ENCODE results near the gene CAMK4.

CAMK4 gene

DNA sequence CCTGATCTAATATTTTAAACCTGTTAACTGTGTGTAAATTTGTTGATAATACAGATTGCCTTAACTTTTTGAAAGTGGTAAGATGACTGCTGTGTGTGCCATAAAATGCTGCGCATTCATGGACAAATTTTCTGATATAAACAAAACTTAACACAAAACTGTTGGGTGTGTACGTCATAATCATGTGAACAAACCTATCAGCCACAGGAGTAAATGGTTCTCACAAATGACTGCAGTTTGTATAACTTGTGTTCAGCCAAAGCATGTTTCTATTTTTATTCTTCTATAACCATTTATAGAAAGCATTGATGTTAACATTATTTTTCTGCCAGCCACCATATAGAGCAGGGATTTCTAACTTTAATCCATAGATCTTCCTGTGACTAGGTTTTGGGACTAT lies 21.5 kb downstream of the CAMK4 start:
- TF ChIP-seq, protein P1, sequence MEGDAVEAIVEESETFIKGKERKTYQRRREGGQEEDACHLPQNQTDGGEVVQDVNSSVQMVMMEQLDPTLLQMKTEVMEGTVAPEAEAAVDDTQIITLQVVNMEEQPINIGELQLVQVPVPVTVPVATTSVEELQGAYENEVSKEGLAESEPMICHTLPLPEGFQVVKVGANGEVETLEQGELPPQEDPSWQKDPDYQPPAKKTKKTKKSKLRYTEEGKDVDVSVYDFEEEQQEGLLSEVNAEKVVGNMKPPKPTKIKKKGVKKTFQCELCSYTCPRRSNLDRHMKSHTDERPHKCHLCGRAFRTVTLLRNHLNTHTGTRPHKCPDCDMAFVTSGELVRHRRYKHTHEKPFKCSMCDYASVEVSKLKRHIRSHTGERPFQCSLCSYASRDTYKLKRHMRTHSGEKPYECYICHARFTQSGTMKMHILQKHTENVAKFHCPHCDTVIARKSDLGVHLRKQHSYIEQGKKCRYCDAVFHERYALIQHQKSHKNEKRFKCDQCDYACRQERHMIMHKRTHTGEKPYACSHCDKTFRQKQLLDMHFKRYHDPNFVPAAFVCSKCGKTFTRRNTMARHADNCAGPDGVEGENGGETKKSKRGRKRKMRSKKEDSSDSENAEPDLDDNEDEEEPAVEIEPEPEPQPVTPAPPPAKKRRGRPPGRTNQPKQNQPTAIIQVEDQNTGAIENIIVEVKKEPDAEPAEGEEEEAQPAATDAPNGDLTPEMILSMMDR (IDR thresholded peaks at IDR 0.05; ENCODE audit: low read depth, low read length) = no peak
- no peak for DNase-seq (ENCODE audit: extremely low read depth, low read depth)

DNA sequence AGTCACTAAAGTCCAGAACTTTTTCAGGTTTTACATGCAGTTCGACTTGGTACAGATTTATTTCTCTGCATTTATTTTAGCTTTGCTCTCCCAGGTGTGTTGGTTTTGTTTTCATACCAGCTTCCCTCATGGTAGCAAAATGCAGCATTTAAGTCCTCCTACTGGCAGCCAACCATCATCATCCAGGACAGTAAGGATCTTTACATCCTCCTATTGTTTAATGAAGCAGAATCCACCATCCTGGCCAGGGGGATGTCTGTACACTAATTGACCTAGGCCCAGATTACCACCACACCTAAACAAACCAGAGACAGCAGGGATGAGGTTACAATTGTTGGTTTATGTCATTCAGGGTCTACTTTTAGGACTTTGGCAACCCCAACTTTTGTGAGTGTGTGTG lies 22.3 kb downstream of the CAMK4 start:
- TF ChIP-seq, protein P1 (IDR thresholded peaks at IDR 0.05; ENCODE audit: low read depth, low read length) = no peak
- no peak for DNase-seq (ENCODE audit: extremely low read depth, low read depth)

DNA sequence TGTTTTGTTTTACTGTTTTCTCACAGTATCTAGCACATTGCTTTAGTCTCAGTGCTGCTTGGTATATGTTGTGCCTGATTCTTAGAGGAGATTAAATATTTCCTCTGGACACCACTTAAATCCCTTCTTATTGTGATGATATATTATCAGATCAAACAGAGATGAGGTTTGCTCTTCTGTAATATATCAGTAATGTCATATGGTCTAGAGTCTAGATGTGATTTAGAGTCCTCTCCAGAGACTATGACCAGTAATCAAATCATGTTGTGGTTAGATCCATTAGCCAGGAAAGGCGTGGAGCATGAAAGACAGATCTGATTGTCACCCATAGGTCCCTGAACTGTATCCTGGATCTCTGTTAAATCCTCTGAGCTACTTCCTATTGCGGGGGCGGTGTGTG lies 24.4 kb downstream of the CAMK4 start:
- DNase-seq (ENCODE audit: extremely low read depth, low read depth) = no peak
- TF ChIP-seq, protein P1 (IDR thresholded peaks at IDR 0.05; ENCODE audit: low read depth, low read length) = no peak

DNA sequence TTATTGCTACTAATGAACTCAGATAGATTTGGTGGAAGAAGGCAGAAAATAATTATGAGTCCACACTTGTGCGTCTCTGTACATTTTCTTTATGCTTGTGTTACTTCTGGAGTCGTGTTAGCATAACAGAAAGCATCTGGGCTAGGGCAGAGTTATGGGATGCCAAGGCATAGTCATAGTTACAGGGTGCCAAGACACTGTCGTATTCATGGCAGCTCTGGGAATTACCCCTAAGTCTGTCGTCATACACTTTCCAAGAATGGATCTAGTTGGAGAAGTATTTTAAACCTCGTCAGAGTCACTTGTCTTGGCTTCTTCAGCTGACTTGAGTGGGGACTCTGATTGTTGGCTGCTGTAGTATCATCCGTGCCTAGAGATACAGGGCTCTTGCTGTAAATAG lies 27.7 kb downstream of the CAMK4 start:
- no peak for DNase-seq (ENCODE audit: extremely low read depth, low read depth)
- TF ChIP-seq, protein P1 (IDR thresholded peaks at IDR 0.05; ENCODE audit: low read depth, low read length) = no peak

DNA sequence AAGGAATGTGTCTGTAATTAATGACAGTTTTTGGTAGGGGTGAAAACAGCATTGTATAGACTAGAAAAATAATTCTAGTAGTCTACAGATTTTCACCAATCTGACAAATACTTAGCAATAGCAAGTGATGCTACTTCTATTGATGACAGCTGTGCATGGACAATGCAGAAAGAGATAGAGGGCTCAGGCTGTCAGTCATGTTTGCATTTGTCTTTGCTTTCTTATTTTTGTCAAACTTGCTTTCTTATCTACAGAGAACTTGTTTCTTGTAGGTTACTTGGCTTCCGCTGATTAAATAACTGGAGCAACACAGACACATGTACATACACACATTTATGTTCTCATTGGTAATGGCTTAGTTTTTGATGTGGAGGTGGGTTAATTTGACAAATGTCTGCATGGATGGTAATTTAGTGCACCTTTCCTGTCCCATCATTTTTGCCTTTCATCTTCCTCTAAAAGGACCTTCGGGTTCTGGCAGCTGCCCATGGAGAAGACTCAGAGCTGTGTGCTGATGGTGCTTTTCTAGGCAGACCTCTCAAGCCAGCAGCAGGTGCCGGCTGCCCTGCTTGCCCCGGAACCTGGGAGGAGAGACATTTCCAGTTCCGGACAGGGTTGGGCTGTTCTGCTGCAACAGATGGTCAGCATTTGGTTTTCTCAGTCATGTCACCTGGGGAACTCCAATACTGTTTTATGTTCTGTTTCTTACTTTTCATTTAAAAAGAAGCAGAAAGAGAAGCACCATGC lies 28.8 kb downstream of the CAMK4 start:
- TF ChIP-seq, protein P1 (IDR thresholded peaks at IDR 0.05; ENCODE audit: low read depth, low read length) = no peak
- DNase-seq (ENCODE audit: extremely low read depth, low read depth) = no peak

DNA sequence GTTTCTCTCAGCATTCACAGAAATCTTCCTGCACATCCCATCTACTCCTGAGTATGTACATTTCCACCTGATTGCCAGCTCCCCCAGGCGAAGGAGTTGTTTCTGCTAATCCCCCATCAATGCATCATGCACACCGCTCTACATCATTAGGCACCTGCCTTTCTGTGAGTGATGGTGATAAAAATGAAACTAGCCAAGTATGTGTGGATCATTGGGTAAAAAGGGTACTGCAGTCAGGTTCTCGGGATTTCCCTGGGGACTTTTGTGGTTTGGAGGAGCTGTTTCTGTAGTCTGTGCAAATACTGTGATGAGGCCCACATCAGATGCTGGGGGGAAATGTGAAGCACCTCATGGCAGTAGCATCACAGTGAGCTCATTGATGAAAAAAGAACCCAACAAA lies 30.4 kb downstream of the CAMK4 start:
- DNase-seq (ENCODE audit: extremely low read depth, low read depth) = no peak
- TF ChIP-seq, protein P1 (IDR thresholded peaks at IDR 0.05; ENCODE audit: low read depth, low read length) = no peak

DNA sequence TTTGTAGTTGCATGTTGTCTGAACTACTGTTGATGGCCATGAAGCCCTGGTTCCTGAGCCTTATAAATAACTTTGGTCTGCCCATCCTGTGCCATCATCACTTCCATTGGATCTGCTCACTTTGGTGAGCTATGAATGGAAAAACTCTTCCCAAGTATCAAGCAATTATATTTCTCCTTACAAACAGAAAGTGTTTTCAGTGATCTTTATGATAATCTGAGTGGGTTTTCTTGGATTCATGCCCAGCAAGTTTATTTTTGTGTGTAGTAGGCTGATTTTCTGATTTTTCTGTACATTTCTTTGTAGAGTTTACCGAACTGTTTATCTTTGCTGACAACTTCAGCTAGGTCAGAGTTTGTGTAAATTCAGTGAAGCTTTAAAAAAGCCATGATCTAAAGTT lies 31.0 kb downstream of the CAMK4 start:
- TF ChIP-seq, protein P1 (IDR thresholded peaks at IDR 0.05; ENCODE audit: low read depth, low read length) = no peak
- no peak for DNase-seq (ENCODE audit: extremely low read depth, low read depth)

All from AG09319 (cell line).